Pancreas (tissue), 10 donors: ENCODE data around the gene SLC35A5. TPM values are rescaled to one million over a fixed set of nuclear protein-coding genes. Genes with fewer than 3 reads are reported as not detected.
"Not testable (repeated sequence)": the region's sequence is repeated elsewhere in the genome, so short reads cannot be mapped to it uniquely, and the experiment has no call there.

Experiments used
- ATAC-seq, 4 donors: fragments of 200-7000 bp; cut with Tn5 transposase; one replicate each; pipeline versions ENCODE4 v1.8.0 to v1.9.1; 2020; ENCODE audit warnings: mild to moderate bottlenecking in 4 of 4, moderate library complexity in 4 of 4
- DNase-seq, 6 donors: peaks; one replicate each; pipeline ENCODE4 v3.0.0-alpha.2; 2020
- FAIRE-seq: peaks from 2 replicates; lab custom pipeline; 2012; peaks lifted over from hg19 to GRCh38; lab: Jason Lieb, UNC
- H3K27ac ChIP-seq, 4 donors: fragments of 200-600 bp; sonication (generic); 1 replicate in 3 of 4; 2 replicates in 1 of 4; pipeline versions ENCODE4 v1.5.0 to v1.8.0; 2020
- H3K27me3 ChIP-seq, 4 donors: fragments of 200-600 bp; one replicate each; pipeline ENCODE4 v1.8.0; 2021
- H3K36me3 ChIP-seq, 3 donors: fragments of 200-600 bp; sonication (generic) in 1 of 3; one replicate each; pipeline versions ENCODE4 v1.5.0 to v1.8.0; 2020 to 2021
- H3K4me1 ChIP-seq, 3 donors: fragments of 200-600 bp; one replicate each; pipeline ENCODE4 v1.8.0; 2021
- H3K4me3 ChIP-seq, 4 donors: fragments of 200-600 bp; sonication (generic) in 2 of 4; one replicate each; pipeline versions ENCODE4 v1.5.0 to v1.8.0; 2020 to 2021
- H3K9me3 ChIP-seq, 4 donors: fragments of 200-600 bp; one replicate each; pipeline ENCODE4 v1.8.0; 2021
- WGBS, 2 donors: extraction: QIAGEN DNeasy Blood & Tissue Kit; methylation state at CpG; one replicate each; pipeline ENCODE4 v1.1.7; 2013; 5-methylcytosine and 5-hydroxymethylcytosine counted together
- intact Hi-C, 3 donors: fragments of 100-400 bp; cut with DNase I; formaldehyde crosslinking; loops; one replicate each; pipeline versions ENCODE4 v1.11.1 to v1.14.2; 2022
- polyA plus RNA-seq, 2 donors: library from polyadenylated mRNA; stranded (reverse); fragments of 200-250 nt; gene quantifications; one replicate each; pipeline ENCODE4 v1.2.3, GENCODE V29; 2013
- total RNA-seq, 6 donors: library from RNA; stranded (reverse); fragmentation: NEBNext Ultra II Directional in 4 of 6; extraction: Animal tissue kit (Norgen Biotek cat#: 25700) in 4 of 6; gene quantifications; one replicate each; pipeline versions ENCODE4 v1.2.1 to v1.2.4, GENCODE V29; 2021 to 2023
- TF ChIP-seq, protein P1 (sequence below), 4 donors: fragments of 200-600 bp; sonication (generic) in 3 of 4; IDR thresholded peaks; one replicate each; pipeline versions ENCODE4 v1.5.0 to v1.8.0; 2021; ENCODE audit warnings: antibody characterized with exemption in 4 of 4
- donor health status: healthy with polysubstance abuse.
- donor health status: DM: no; HTN: no; CAD: no; lungs with moderate emphysema.
- donor health status: DM: no; HTN: no; CAD: no.
- donor health status: control.
- donor health status: control.
- donor health status: Bipolar disorder and iron deficiency.
- donor health status: DM: yes; HTN: yes; CAD: no.
- donor health status: DM: no; HTN: no; CAD: no.
- donor health status: DM: no; HTN: no; CAD: no.
- donor health status: DM: yes; HTN: yes; CAD: no.

SLC35A5 gene
- total and polyA plus RNA-seq, 8 donors, result 3.0 to 16.9 (median 12.4) TPM

DNA sequence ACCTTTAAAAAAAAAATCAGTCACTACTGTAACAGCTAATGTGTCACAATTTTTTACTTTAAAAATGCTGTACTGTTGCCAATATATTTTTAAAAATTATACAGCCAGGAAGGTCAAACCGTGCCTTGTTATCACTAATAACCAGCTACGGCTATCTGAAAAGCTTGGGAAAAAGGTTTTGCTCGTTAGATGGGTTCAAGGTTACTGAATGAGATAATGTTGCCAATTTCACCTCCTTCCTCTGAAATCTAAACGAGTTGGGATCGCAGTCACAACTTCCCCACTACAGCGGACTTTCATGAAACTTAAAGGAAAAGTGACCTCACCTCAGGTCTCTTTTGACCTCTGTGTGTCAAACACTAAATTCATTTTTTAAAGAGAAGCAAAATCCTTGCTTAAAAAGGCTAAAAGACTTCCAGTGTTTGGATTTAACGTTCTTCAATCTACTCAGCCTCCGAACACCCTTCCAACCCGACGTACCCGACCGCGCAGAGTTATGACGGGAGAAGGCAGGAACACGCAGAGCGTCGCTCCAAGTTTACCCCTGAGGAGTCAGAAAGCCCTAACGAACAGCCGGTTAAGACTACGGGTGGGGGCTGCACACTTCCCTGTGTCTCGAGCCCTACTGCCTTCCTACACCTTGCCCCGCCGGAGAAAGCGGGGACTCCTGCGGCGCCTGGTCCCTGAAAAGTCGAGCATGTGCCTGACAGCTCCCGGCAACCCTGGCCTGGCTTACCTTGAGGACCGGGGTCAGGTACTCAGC is 943 bp upstream of the SLC35A5 start:
- Histone ChIP-seq H3K27ac (peak overlapping the region; percentile 80 to 96 (median 90)), H3K36me3 (no peaks in the 10 kb centered on the region), H3K9me3 (no peaks in the 10 kb centered on the region), H3K4me1 (peaks cover 17 to 29% (median 26%) of the 10 kb centered on the region in 3 donors), H3K27me3 (no peaks in the 10 kb centered on the region), H3K4me3 (peak overlapping the region; percentile 69 to 82 (median 76))
- WGBS, 2 donors, result 0% methylated on average over 29 of the region's 29 CpGs
- ATAC-seq (peak; percentile 25 to 58 (median 46)), DNase-seq (peak; percentile 51 to 85 (median 62)), FAIRE-seq (no peak)
- intact Hi-C loops, result no loop called here
- TF ChIP-seq, protein P1, sequence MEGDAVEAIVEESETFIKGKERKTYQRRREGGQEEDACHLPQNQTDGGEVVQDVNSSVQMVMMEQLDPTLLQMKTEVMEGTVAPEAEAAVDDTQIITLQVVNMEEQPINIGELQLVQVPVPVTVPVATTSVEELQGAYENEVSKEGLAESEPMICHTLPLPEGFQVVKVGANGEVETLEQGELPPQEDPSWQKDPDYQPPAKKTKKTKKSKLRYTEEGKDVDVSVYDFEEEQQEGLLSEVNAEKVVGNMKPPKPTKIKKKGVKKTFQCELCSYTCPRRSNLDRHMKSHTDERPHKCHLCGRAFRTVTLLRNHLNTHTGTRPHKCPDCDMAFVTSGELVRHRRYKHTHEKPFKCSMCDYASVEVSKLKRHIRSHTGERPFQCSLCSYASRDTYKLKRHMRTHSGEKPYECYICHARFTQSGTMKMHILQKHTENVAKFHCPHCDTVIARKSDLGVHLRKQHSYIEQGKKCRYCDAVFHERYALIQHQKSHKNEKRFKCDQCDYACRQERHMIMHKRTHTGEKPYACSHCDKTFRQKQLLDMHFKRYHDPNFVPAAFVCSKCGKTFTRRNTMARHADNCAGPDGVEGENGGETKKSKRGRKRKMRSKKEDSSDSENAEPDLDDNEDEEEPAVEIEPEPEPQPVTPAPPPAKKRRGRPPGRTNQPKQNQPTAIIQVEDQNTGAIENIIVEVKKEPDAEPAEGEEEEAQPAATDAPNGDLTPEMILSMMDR (IDR thresholded peaks at IDR 0.05), result no peak

DNA sequence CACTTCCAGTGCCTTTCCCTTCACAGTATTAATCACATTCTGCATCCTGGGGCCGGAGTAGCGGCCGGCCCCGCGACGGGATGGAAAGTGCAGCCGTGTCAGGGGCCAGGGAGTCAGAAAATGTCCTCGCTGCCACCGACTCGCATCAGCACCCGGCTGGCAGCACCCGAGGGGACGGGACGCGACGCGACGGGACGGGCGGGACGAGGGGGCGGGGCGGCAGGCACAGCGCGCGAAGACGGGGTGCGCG is 436 bp upstream of the SLC35A5 start:
- peak overlapping the region; percentile 80 to 96 (median 90) for H3K27ac ChIP-seq
- WGBS, 2 donors, result 0% methylated on average over 26 to 29 of the region's 29 CpGs
- ATAC-seq (peak; percentile 63 to 75 (median 72)), FAIRE-seq (no peak), DNase-seq (no peak)
- intact Hi-C loops, result no loop called here
- peaks cover 17 to 28% (median 24%) of the 10 kb centered on the region in 3 donors for H3K4me1 ChIP-seq
- no peaks in the 10 kb centered on the region for H3K27me3 ChIP-seq
- H3K4me3 ChIP-seq, result peak overlapping the region; percentile 69 to 82 (median 76)
- TF ChIP-seq, protein P1 (IDR thresholded peaks at IDR 0.05), result no peak
- H3K36me3 ChIP-seq, result no peaks in the 10 kb centered on the region
- no peaks in the 10 kb centered on the region for H3K9me3 ChIP-seq

- ATAC-seq, H3K27ac ChIP-seq, FAIRE-seq, H3K4me3 ChIP-seq, intact Hi-C loops, DNase-seq, H3K9me3 ChIP-seq, H3K36me3 ChIP-seq, H3K27me3 ChIP-seq: not testable (repeated sequence)
- 81 to 82% methylated on average over 13 of the region's 15 CpGs for WGBS, 2 donors
- peaks cover 11 to 17% (median 16%) of the 10 kb centered on the region in 3 donors for H3K4me1 ChIP-seq
These were observed 2.5 kb downstream of the SLC35A5 start for GRCh38 chr3:112564247-112564939.

DNA sequence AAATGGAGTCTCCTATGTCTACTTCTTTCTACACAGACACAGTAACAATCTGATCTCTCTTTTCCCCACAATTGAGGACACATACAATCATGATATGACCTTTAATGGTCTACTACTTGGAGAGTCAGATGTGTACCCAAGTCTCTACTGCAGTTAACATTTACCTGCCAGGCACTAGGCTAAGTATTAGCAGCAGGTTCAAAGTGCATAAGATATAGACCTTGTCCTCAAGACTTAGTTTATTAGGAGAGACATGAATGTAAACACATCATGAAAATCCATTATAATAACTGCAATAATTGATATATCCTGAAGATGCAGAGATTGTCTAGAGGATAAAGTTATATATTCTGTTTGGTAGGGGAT is 3.1 kb downstream of the SLC35A5 start:
- no peak for FAIRE-seq
- no peaks in the 10 kb centered on the region for H3K27me3 ChIP-seq
- ATAC-seq, result no peak
- TF ChIP-seq, protein P1 (IDR thresholded peaks at IDR 0.05), result no peak
- H3K4me1 ChIP-seq, result peaks cover 6 to 14% (median 11%) of the 10 kb centered on the region in 3 donors
- H3K9me3 ChIP-seq, result no peaks in the 10 kb centered on the region
- intact Hi-C loops, result no loop called here
- DNase-seq, result no peak
- no peak overlapping the region for H3K27ac ChIP-seq
- H3K4me3 ChIP-seq, result no peak overlapping the region
- no peaks in the 10 kb centered on the region for H3K36me3 ChIP-seq

- Histone ChIP-seq H3K9me3 (no peaks in the 10 kb centered on the region), H3K27me3 (no peaks in the 10 kb centered on the region), H3K27ac (no peak overlapping the region), H3K36me3 (no peaks in the 10 kb centered on the region), H3K4me1 (peaks cover 0 to under 1% (median 0%) of the 10 kb centered on the region in 3 donors), H3K4me3 (no peak overlapping the region)
- intact Hi-C loops, result no loop called here
- TF ChIP-seq, protein P1 (IDR thresholded peaks at IDR 0.05), result no peak
- FAIRE-seq, result no peak
- WGBS, 2 donors, result 84 to 86% methylated on average over 2 of the region's 2 CpGs
- no peak for DNase-seq
- no peak for ATAC-seq
These were observed 6.8 kb downstream of the SLC35A5 start for GRCh38 chr3:112568642-112569041.
